Ovary (tissue), 3 donors: ENCODE data around the gene SRGAP2B.
"Not testable (repeated sequence)": the region's sequence is repeated elsewhere in the genome, so short reads cannot be mapped to it uniquely, and the experiment has no call there.

Experiments
- POLR2A ChIP-seq: fragments of 450-650 bp; IDR thresholded peaks from one replicate; pipeline ENCODE4 v1.6.1; 2017; ENCODE audit warnings: antibody characterized with exemption, mild to moderate bottlenecking, moderate library complexity
- TF ChIP-seq, protein P1 (sequence below), 3 donors: fragments of 450-650 bp in 2 of 3; fragments of 200-600 bp in 1 of 3; IDR thresholded peaks; one replicate each; pipeline versions ENCODE4 v1.5.1 to v1.8.0; 2016 to 2022; ENCODE audit warnings: antibody characterized with exemption in 3 of 3, mild to moderate bottlenecking in 1 of 3
- donor health status: DM: no; HTN: no; CAD: no.

DNA sequence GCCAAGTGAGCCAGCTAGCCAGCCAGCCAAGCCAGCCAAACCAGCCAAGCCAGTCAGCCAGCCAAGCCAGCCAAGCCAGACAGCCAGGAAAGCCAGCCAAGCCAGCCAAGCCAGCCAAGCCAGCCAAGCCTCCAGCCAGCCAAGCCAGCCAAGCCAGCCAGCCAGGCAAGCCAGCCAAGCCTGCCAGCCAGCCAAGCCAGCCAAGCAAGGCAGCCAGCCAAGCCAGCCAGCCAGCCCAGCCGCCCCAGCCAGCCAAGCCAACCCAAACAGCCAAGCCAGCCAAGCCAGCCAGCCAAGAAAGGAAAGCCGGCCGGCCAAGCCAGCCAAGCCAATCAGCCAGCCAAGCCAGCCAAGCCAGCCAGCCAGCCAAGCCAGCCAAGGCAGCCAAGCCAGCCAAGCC lies 236.5 kb downstream of the SRGAP2B start:
- TF ChIP-seq, protein P1, sequence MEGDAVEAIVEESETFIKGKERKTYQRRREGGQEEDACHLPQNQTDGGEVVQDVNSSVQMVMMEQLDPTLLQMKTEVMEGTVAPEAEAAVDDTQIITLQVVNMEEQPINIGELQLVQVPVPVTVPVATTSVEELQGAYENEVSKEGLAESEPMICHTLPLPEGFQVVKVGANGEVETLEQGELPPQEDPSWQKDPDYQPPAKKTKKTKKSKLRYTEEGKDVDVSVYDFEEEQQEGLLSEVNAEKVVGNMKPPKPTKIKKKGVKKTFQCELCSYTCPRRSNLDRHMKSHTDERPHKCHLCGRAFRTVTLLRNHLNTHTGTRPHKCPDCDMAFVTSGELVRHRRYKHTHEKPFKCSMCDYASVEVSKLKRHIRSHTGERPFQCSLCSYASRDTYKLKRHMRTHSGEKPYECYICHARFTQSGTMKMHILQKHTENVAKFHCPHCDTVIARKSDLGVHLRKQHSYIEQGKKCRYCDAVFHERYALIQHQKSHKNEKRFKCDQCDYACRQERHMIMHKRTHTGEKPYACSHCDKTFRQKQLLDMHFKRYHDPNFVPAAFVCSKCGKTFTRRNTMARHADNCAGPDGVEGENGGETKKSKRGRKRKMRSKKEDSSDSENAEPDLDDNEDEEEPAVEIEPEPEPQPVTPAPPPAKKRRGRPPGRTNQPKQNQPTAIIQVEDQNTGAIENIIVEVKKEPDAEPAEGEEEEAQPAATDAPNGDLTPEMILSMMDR (IDR thresholded peaks at IDR 0.05): not testable (repeated sequence)
- not testable (repeated sequence) for TF ChIP-seq POLR2A
